HG02642 (cell line): Measurements from ENCODE around the gene TMEM121.
A peak's percentile ranks its signal among the peaks of the same experiment; 100 is the strongest.

ENCODE experiments used
- ATAC-seq: cut with Tn5 transposase; IDR thresholded peaks from one replicate; pipeline ENCODE4 v1.9.1; 2021; ENCODE audit warnings: mild to moderate bottlenecking; ENCODE audit not compliant: unreplicated experiment, poor library complexity

TMEM121 gene

GRCh38 chr14:105525861-105526775, at the start of gene TMEM121:
TSS of gene TMEM121 (plus strand) at chr14:105526583. CDS start at chr14:105528835, 2,252 bp downstream.
- no peak for ATAC-seq

DNA sequence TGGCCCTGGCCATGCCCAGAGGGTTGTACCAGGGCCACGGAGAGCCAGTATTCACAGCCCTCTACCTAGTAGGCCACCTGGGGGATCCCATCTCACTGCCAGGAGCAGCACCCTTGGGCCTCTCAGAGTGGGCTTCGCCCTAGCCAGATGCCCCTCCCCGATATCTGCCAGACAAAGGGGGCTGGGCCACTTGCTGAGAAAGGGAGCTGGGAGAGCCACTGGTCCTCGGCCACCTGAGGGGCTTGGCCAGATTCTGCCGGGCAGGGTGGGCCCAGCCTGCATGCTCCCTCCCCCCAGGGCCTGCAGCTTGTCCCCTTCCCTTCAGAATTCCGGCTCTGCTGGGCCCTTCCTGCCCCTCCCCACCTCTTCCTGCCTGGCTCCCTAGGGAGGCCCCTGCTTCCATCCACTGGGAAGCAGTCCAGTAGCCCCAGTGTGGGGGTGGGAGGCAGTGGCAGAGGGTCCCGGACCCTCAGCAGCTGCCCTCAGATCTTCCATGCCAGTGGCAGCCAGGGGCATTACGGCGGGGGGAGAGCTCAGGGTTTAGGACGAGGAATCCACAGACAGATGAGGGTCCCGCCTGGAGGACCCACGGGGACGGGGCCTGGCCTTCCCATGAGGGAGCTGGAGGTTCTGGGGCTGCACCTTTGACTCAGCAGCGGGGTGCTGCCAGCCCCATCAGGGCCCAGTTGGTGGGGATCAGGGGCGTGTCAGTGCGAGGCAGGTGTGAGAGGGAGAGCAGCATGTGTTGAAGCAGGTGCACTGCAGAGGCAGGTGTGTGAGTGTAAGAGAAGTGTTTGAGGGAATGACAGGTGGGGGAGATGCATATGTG, 49.3 kb upstream of the TMEM121 start:
- no peak for ATAC-seq

GRCh38 chr14:105477660-105478397, 48.6 kb upstream of the TMEM121 start:
- no peak for ATAC-seq

- no peak for ATAC-seq
Measured at GRCh38 chr14:105478398-105479251, 47.8 kb upstream of the TMEM121 start.

GRCh38 chr14:105479431-105480158, 46.8 kb upstream of the TMEM121 start:
- no peak for ATAC-seq

GRCh38 chr14:105480199-105480746, 46.1 kb upstream of the TMEM121 start:
- no peak for ATAC-seq

DNA sequence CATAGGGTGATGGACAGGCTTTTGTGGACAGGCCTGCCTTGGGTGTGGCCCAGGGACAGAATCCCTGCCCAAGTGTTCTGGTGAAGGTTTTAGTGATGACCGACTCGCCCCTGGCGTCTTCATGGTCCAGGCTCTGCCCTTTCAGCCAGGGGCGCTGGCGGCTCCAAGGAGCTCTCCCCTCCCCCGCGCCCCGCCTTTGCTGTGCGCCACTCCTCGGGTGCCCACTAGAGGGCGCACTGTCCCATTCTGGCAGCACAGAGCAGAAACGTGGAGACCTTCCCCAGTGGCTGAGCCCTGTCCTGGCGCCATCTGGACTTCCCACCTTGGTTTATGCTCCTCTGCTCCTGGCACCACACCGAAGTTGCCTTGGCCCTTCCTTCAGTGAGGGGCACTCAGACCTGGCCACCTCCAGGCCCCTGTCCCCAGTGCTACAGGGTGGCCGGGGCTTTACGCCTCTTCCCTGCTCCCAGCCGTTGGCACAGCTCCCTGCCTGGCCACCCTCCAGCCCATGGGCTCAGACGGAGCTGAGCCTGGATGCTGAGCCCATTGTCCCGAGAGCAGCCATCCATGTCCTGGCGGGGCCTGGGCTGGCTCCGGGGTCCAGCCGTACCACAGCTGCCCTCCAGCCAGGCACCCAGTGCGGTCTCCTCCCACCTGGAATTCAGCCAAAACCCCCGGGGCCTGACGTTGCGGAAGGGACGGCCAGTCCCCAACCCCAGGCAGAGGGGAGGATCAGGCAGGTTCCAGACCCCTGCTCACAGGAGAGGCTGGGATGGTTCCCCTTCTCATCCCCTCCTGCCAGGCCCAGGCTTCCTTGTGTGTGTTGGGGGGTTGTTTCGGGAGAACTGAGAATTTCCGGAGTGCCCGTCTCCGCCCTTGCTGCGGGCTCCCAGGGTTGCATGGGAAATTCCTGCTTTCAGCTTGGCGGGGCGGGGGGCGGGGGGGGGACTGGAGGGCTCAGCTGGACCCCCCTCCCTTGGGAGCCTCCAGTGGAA, 45.3 kb upstream of the TMEM121 start:
- peak; percentile 50 for ATAC-seq

DNA sequence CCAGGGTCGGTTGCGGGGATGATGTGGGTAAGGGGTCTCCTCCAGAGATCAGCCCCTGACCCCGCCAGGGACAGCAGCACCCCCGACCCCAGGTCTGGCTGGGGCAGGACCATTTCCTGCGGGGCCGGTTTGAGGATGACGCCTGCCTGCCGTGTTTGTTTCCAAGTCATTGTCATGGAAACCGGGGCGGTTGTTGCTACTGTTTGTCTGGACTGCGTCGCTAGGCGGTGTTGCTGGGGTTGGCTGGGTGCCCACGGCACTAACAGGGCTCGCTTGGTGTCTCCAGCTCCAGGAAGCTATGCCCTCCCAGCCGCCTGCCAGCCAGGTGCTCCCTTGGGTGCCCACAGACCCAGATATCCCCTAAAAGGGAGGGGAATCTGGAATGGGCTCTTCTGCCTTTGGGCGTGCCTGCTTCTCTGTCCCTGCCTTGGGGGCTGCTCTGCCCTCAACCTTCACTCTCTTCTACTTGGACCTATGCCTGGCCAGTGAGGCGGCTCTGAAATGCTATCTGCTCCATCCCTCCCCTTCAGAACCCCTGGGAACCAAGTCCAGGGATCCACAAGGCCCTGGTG, 44.4 kb upstream of the TMEM121 start:
- ATAC-seq = peak; percentile 48

GRCh38 chr14:105482486-105483110, 43.8 kb upstream of the TMEM121 start:
- no peak for ATAC-seq

GRCh38 chr14:105483300-105484068, 42.9 kb upstream of the TMEM121 start:
- no peak for ATAC-seq

GRCh38 chr14:105484069-105484996, 42.0 kb upstream of the TMEM121 start:
- ATAC-seq = no peak

GRCh38 chr14:105484997-105485393, 41.4 kb upstream of the TMEM121 start:
- ATAC-seq = no peak

DNA sequence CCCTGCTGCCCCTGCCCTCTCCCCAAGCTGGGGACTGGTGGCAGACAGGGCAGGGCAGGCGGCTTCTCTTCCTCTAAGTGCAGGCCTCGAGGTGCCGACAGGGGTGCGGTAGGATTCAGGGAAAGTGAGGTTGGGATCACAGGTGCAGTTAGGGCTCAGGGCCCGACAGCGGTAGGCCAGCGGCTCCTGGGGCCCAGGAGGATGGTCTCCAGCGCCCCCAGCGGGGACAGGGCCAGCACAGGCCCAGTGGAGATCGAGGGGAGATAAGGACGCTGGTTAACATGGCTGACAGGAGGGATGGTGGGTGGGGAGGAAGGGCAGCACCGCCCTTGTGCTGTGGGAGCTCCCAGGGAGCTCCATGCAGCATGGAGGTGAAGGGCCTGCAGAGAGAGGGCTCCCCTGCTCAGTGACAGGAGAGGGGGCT, 40.6 kb upstream of the TMEM121 start:
- ATAC-seq = no peak

DNA sequence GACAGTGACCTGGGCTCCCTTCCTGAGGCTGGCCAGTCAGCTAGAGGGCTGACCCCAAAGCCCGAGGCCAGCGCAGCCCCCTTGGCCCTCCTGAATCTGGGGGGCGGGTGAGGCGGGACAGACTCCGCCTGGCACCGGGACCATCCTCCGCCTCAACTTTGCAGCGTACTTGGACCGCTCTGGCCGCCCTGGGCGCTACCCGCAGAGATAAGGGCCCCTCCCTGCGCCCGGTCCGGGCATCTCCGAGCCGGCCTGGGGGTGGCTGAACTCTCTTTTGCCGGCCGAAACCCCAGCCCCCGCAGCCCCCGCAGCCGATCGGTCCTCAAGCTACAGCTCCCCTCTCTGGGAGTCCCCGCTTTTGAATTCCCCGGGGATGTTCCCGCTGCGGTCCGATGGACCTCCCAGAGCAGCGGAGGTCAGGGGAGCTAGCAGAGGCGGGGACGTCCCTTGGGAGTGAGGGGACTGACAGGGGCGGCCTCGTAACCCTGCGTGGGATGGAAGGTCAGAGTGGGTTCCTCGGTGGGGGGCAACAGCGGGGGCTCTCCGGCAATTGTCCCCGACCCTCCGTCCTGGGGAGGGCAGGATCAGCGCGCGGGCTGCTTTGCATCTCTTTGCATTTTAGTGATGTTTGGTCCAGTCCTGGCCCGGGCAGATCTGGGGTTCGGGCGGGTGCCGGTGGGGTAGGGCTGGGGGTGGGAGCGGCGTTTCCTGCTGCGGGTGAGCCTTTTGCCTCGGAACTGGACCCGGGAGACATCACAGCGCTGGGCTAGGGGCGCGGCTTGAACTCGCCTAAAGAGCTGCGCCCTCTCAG, 40.0 kb upstream of the TMEM121 start, which contains the start of gene CRIP1:
CRIP1 (plus strand) TSS at position 724 of the 811 bp plus-strand sequence. CDS start 374 bp downstream, outside the sequence.
- no peak for ATAC-seq
